ENCODE measurements around the gene GATB.

Gene GATB

GRCh38 chr4:151667666-151668065 lies 93.1 kb downstream of the GATB start:
- ChIA-PET CTCF (interaction anchor here (1.2 to 2.5 kb wide), 3 partner anchors 9 to 16 kb away, joined by 3 to 8 read pairs (median 7); no protein-coding TSS in a partner anchor), POLR2A (no interaction called here)

GRCh38 chr4:151667048-151667447 lies 93.8 kb downstream of the GATB start:
- no peak for TF ChIP-seq CTCF (IDR thresholded peaks at IDR 0.05; ENCODE audit: control extremely low read depth, extremely low read depth, low read depth, missing control alignments)
- CTCF ChIA-PET: interaction anchor here (1.2 to 2.5 kb wide), 3 partner anchors 9 to 16 kb away, joined by 3 to 8 read pairs (median 7); no protein-coding TSS in a partner anchor
- POLR2A ChIA-PET: no interaction called here

More at GRCh38 chr4:151667666-151668065, 93.1 kb downstream of the GATB start:
- no peak for TF ChIP-seq CTCF (IDR thresholded peaks at IDR 0.05; ENCODE audit: control extremely low read depth, extremely low read depth, low read depth, missing control alignments)
- DNase-seq (ENCODE audit: extremely low spot score): no peak

GRCh38 chr4:151666501-151666900 lies 94.3 kb downstream of the GATB start:
- DNase-seq (ENCODE audit: extremely low spot score): no peak
- POLR2A ChIA-PET: no interaction called here
- CTCF ChIA-PET: interaction anchor here (1.2 to 1.8 kb wide), 2 partner anchors 8 to 14 kb away, joined by 3 to 7 read pairs; no protein-coding TSS in a partner anchor
- no peak for TF ChIP-seq CTCF (IDR thresholded peaks at IDR 0.05; ENCODE audit: control extremely low read depth, extremely low read depth, low read depth, missing control alignments)

More at GRCh38 chr4:151667048-151667447, 93.8 kb downstream of the GATB start:
- no peak for DNase-seq (ENCODE audit: extremely low spot score)

GRCh38 chr4:151665785-151666127 lies 95.1 kb downstream of the GATB start:
- ChIA-PET CTCF (no interaction called here), POLR2A (no interaction called here)
- TF ChIP-seq CTCF (IDR thresholded peaks at IDR 0.05; ENCODE audit: control extremely low read depth, extremely low read depth, low read depth, missing control alignments): no peak
- no peak for DNase-seq (ENCODE audit: extremely low spot score)

GRCh38 chr4:151665022-151665784 lies 95.6 kb downstream of the GATB start:
- CTCF ChIA-PET: interaction anchor here (1.6 to 3.2 kb wide), 2 partner anchors 12 to 15 kb away, joined by 3 to 23 read pairs; no protein-coding TSS in a partner anchor
- TF ChIP-seq CTCF (IDR thresholded peaks at IDR 0.05; ENCODE audit: control extremely low read depth, extremely low read depth, low read depth, missing control alignments): no peak
- POLR2A ChIA-PET: no interaction called here
- DNase-seq (ENCODE audit: extremely low spot score): no peak

GRCh38 chr4:151664289-151664688 lies 96.5 kb downstream of the GATB start:
- no peak for TF ChIP-seq CTCF (IDR thresholded peaks at IDR 0.05; ENCODE audit: control extremely low read depth, extremely low read depth, low read depth, missing control alignments)
- ChIA-PET CTCF (interaction anchor here (0.7 to 3.2 kb wide), 5 partner anchors 11 to 61 kb away, joined by 3 to 23 read pairs (median 3); no protein-coding TSS in a partner anchor), POLR2A (no interaction called here)
- no peak for DNase-seq (ENCODE audit: extremely low spot score)
